K562 (cell line): ENCODE results near the gene CTF1. TPM values are rescaled to one million over a fixed set of nuclear protein-coding genes. Genes with fewer than 3 reads are reported as not detected.
A peak's percentile ranks its signal among the peaks of the same experiment; 100 is the strongest.

Source experiments
- ATAC-seq: fragments of 200-7000 bp; cut with Tn5 transposase; 3 replicates; pipeline ENCODE4 v1.9.1; 2020; ENCODE audit warnings: moderate library complexity
- BruUV-seq: library from RNA; stranded (reverse); fragments of 400-500 nt; replicated peaks from 2 replicates; lab custom pipeline; 2021; lab: Mats Ljungman, UMichigan
- CTCF ChIA-PET: fragments of 300-600 bp; formaldehyde crosslinking; extraction: SDS; loops from one replicate; lab custom pipeline; 2021; ENCODE audit warnings: low intra/inter-chr PET ratio; lab: Yijun Ruan, JAX
- POLR2A ChIA-PET: fragments of 300-600, 350-650 bp; sonication (Branson Sonifier 250); formaldehyde crosslinking; extraction: SDS; loops from one replicate; lab custom pipeline; 2021; ENCODE audit warnings: antibody characterized with exemption, inconsistent platforms; lab: Yijun Ruan, JAX
- DNase-seq, 4 experiments: peaks; one replicate each; pipeline versions ENCODE4 v3.0.0 to v3.0.0-alpha.2; 2011 to 2018; ENCODE audit warnings: low spot score in 3 of 4, mixed read lengths in 3 of 4; ENCODE audit errors: extremely low read depth in 1 of 4
- FAIRE-seq: peaks from 2 replicates; lab custom pipeline; 2011; peaks lifted over from hg19 to GRCh38; lab: Jason Lieb, UNC
- H2AFZ ChIP-seq: 2 replicates; pipeline ENCODE4 v1.6.0; 2011; ENCODE audit warnings: low read depth, low read length, control low read depth, inconsistent platforms
- H3K27ac ChIP-seq: fragments of 200-600 bp; 3 replicates; pipeline ENCODE4 v1.8.0; 2011; ENCODE audit warnings: low read depth, mild to moderate bottlenecking, control low read depth, inconsistent platforms, low read length, moderate library complexity, mixed read lengths; ENCODE audit errors: extremely low read depth
- H3K27me3 ChIP-seq, 2 experiments: fragments of 300-600 bp in 1 of 2; 2 replicates in 1 of 2; 3 replicates in 1 of 2; pipeline versions ENCODE4 v1.6.0 to v1.8.0; 2011; ENCODE audit warnings: inconsistent platforms in 2 of 2, low read length in 2 of 2, mild to moderate bottlenecking in 1 of 2, mixed read lengths in 1 of 2, moderate library complexity in 1 of 2; ENCODE audit not compliant: control insufficient read depth in 2 of 2, insufficient read depth in 2 of 2
- H3K36me3 ChIP-seq: fragments of 300-600 bp; 3 replicates; pipeline ENCODE4 v1.8.0; 2011; ENCODE audit warnings: mild to moderate bottlenecking, low read length, inconsistent platforms; ENCODE audit not compliant: control insufficient read depth, insufficient read depth
- H3K4me1 ChIP-seq, 2 experiments: fragments of 200-600 bp in 1 of 2; replicated peaks in 1 of 2; 2 replicates in 1 of 2; 3 replicates in 1 of 2; pipeline versions ENCODE4 v1.5.1 to v1.8.0; 2011; ENCODE audit warnings: inconsistent platforms in 2 of 2, low read length in 2 of 2, mild to moderate bottlenecking in 1 of 2, mixed read lengths in 1 of 2, moderate library complexity in 1 of 2; ENCODE audit not compliant: control insufficient read depth in 2 of 2, insufficient read depth in 2 of 2
- H3K4me2 ChIP-seq: 2 replicates; pipeline ENCODE4 v1.6.1; 2011; ENCODE audit warnings: low read length, control low read depth, inconsistent platforms, mixed read lengths; ENCODE audit not compliant: insufficient read depth
- H3K4me3 ChIP-seq: fragments of 200-600 bp; sonication (generic), shearing (Covaris generic); 2 replicates; pipeline ENCODE4 v1.5.1; 2016; ENCODE audit warnings: control low read depth, inconsistent platforms
- H3K79me2 ChIP-seq: fragments of 200-600 bp; 3 replicates; pipeline ENCODE4 v1.8.0; 2011; ENCODE audit warnings: low read length, inconsistent platforms; ENCODE audit not compliant: control insufficient read depth, insufficient read depth
- H3K9ac ChIP-seq, 2 experiments: 2 replicates each; pipeline versions ENCODE4 v1.6.0 to v1.6.1; 2011; ENCODE audit warnings: low read depth in 2 of 2, low read length in 2 of 2, control low read depth in 1 of 2, inconsistent platforms in 1 of 2, mild to moderate bottlenecking in 1 of 2, mixed read lengths in 1 of 2; ENCODE audit not compliant: insufficient read depth in 1 of 2
- H3K9me1 ChIP-seq: one replicate; pipeline ENCODE4 v1.6.0; 2011; ENCODE audit warnings: inconsistent platforms, mild to moderate bottlenecking, low read length, moderate library complexity; ENCODE audit not compliant: control insufficient read depth, insufficient read depth
- H3K9me3 ChIP-seq: replicated peaks from 2 replicates; pipeline ENCODE4 v1.5.1; 2011; ENCODE audit warnings: low read depth, low read length, inconsistent platforms; ENCODE audit not compliant: control insufficient read depth, insufficient read depth
- H4K20me1 ChIP-seq: replicated peaks from 2 replicates; pipeline ENCODE4 v1.6.1; 2011; ENCODE audit warnings: low read length, inconsistent platforms, mixed read lengths; ENCODE audit not compliant: control insufficient read depth, insufficient read depth
- ETV1 ChIP-seq: fragments of 450-650 bp; conservative IDR thresholded peaks from 2 replicates; pipeline ENCODE4 v1.6.1; 2016; ENCODE audit warnings: missing genetic modification characterization, control low read depth, low read depth, missing compliant biosample characterization
- HDAC1 ChIP-seq, 2 experiments: fragments of 450-650 bp; IDR thresholded peaks; 2 replicates each; pipeline ENCODE4 v1.6.1; 2016 to 2017; ENCODE audit warnings: inconsistent platforms in 1 of 2, mild to moderate bottlenecking in 1 of 2, moderate library complexity in 1 of 2
- MGA ChIP-seq: fragments of 450-650 bp; IDR thresholded peaks from 2 replicates; pipeline ENCODE4 v1.6.1; 2016; ENCODE audit warnings: mild to moderate bottlenecking, moderate library complexity
- MTA2 ChIP-seq: fragments of 450-650 bp; IDR thresholded peaks from 2 replicates; pipeline ENCODE4 v1.6.1; 2016; ENCODE audit warnings: low read depth
- MYNN ChIP-seq, 2 experiments: sonication (generic); formaldehyde crosslinking in 1 of 2; IDR thresholded peaks; 2 replicates each; pipeline versions ENCODE4 v1.5.0 to v1.6.1; 2016 to 2020; ENCODE audit warnings: antibody characterized with exemption in 1 of 2, missing genetic modification reagents in 1 of 2
- POLR2H ChIP-seq: IDR thresholded peaks from 2 replicates; pipeline ENCODE4 v1.6.1; 2016; ENCODE audit warnings: missing genetic modification characterization, low read depth, mild to moderate bottlenecking, control low read depth, missing compliant biosample characterization, moderate library complexity
- RBBP5 ChIP-seq: fragments of 200-600 bp; sonication (generic); IDR thresholded peaks from 2 replicates; pipeline ENCODE4 v1.6.1; 2012; ENCODE audit warnings: borderline replicate concordance, mild to moderate bottlenecking, low read length, control low read depth, inconsistent platforms; ENCODE audit not compliant: insufficient read depth, poor library complexity, severe bottlenecking
- RBM22 ChIP-seq: fragments of 200-400 bp; formaldehyde crosslinking; IDR thresholded peaks from 2 replicates; pipeline ENCODE4 v1.6.1; 2018; ENCODE audit warnings: low read length, low read depth; ENCODE audit not compliant: poor library complexity, severe bottlenecking
- THRAP3 ChIP-seq: fragments of 450-650 bp; IDR thresholded peaks from 2 replicates; pipeline ENCODE4 v1.6.1; 2016; ENCODE audit warnings: mild to moderate bottlenecking, inconsistent platforms, borderline replicate concordance
- WGBS: fragments of 100-300 bp; shearing (Covaris generic); methylation state at CpG from one replicate; pipeline ENCODE4 v1.1.6; 2016; ENCODE audit warnings: low coverage, mixed read lengths; ENCODE audit not compliant: insufficient coverage; ENCODE audit errors: missing lambda C conversion rate; 5-methylcytosine and 5-hydroxymethylcytosine counted together
- in situ Hi-C: fragments of 300-500 bp; cut with MboI; formaldehyde crosslinking; loops from 4 replicates; pipeline ENCODE4 v1.15.0; 2018; ENCODE audit warnings: inconsistent platforms, mixed read lengths
- intact Hi-C: fragments of 100-400 bp; cut with micrococcal nuclease; formaldehyde crosslinking; loops from 2 replicates; pipeline ENCODE4 v1.14.2; 2022
- polyA plus RNA-seq, 8 experiments: library from polyadenylated mRNA; depleted of rRNA in 4 of 8; stranded (reverse) in 5 of 8; unstranded in 3 of 8; fragments of >200 nt; fragmentation: Nextera tagmentation in 2 of 8; fragmentation: Illumina TruSeq in 1 of 8; extraction: Ambion mirVana in 2 of 8; extraction: Trizol in 1 of 8; gene quantifications; 2 replicates each; pipeline versions ENCODE4 v1.2.1 to v1.2.3, GENCODE V29; 2011 to 2014; ENCODE audit warnings: inconsistent platforms in 1 of 8, missing spikeins in 1 of 8
- total RNA-seq, 7 experiments: library from RNA; depleted of rRNA in 6 of 7; stranded (reverse); fragments of >200 nt in 6 of 7; fragmentation: Illumina TruSeq in 2 of 7; extraction: Trizol in 2 of 7; gene quantifications; 2 replicates each; pipeline versions ENCODE4 v1.2.1 to v1.2.3, GENCODE V29; 2011 to 2021; ENCODE audit warnings: low replicate concordance in 1 of 7

CTF1 gene
- total and polyA plus RNA-seq, 9 of the 15 experiments (the other 6 are each of a cell fraction or from before 2014, with no cell fraction given), result 0.24 to 2.5 (median 0.44) TPM

GRCh38 chr16:30895627-30896260, 670 bp upstream of the CTF1 start:
- peaks cover 22% of the 10 kb centered on the region for H3K79me2 ChIP-seq
- CTCF ChIA-PET, result no interaction called here
- H3K4me2 ChIP-seq, result peak overlapping the region; percentile 86
- no peaks in the 10 kb centered on the region for H4K20me1 ChIP-seq
- POLR2A ChIA-PET, result interaction anchor here (0.6 to 1.5 kb wide), 8 partner anchors 17 to 513 kb away, joined by 3 to 6 read pairs (median 3); partner anchors contain the start of genes PHKG2 and SEPTIN1
- peak; percentile 44 to 87 (median 62) for DNase-seq
- H3K9me1 ChIP-seq, result no peaks in the 10 kb centered on the region
- H3K36me3 ChIP-seq, result peaks cover 17% of the 10 kb centered on the region; the same call in 2 of the 3 replicates
- H3K27me3 ChIP-seq, result no peaks in the 10 kb centered on the region
- H3K27ac ChIP-seq, result peak overlapping the region; percentile 90
- peak overlapping the region; percentile 60 for H3K4me3 ChIP-seq
- peak overlapping the region; percentile 84 for H2AFZ ChIP-seq
- FAIRE-seq, result peak; percentile 93
- 32% methylated on average over 31 of the region's 32 CpGs for WGBS
- H3K4me1 ChIP-seq, result peaks cover 35 to 47% of the 10 kb centered on the region in 2 experiments
- in situ Hi-C loops, result no loop called here
- ATAC-seq, result no peak; the same call in 2 of the 3 replicates
- intact Hi-C loops, result loop anchor here (2.0 kb wide), 2 partner anchors 21 to 51 kb away; no protein-coding TSS in a partner anchor
- H3K9ac ChIP-seq, result peak overlapping the region; percentile 90 to 91
- H3K9me3 ChIP-seq, result no peaks in the 10 kb centered on the region
- no TSS peak for BruUV-seq
- TF ChIP-seq ETV1 (tag), result 0 out of 2 replicates have a peak, but pooled peaks have one; percentile 16
- TF ChIP-seq MGA, result peak; percentile 84
- TF ChIP-seq THRAP3, result peak; percentile 97
- TF ChIP-seq RBM22, result no peak
- no peak for TF ChIP-seq POLR2H
- TF ChIP-seq MTA2, result 0 out of 2 replicates have a peak, but pooled peaks have one; percentile 14
- TF ChIP-seq RBBP5, result peak; percentile 38
- peak; percentile 56; the same call in 1 of the 2 replicates for TF ChIP-seq MYNN (IDR thresholded peaks at IDR 0.05)
- no peak for TF ChIP-seq MYNN (CRISPR knock-in tag; IDR thresholded peaks at IDR 0.05)
- peak in 1 of 2 experiments; percentile 65; a peak in 2 of 4 replicates for TF ChIP-seq HDAC1 (IDR thresholded peaks at IDR 0.05)
